SJCRH30 (cell line): ENCODE measurements around the gene PLIN4. TPM values are rescaled to one million over a fixed set of nuclear protein-coding genes. Genes with fewer than 3 reads are reported as not detected.
"Not testable (repeated sequence)": the region's sequence is repeated elsewhere in the genome, so short reads cannot be mapped to it uniquely, and the experiment has no call there.

ENCODE experiments used
- DNase-seq, 2 experiments: peaks; one replicate each; pipeline ENCODE4 v3.0.0-alpha.2; 2015 to 2020
- H3K27ac ChIP-seq: fragments of 250-450 bp; sonication (Bioruptor Pico); 2 replicates; pipeline ENCODE4 v1.5.1; 2020; ENCODE audit warnings: mild to moderate bottlenecking, moderate library complexity
- H3K27me3 ChIP-seq: fragments of 250-450 bp; sonication (Bioruptor Pico); 2 replicates; pipeline ENCODE4 v1.5.1; 2020; ENCODE audit warnings: mild to moderate bottlenecking, moderate library complexity
- H3K36me3 ChIP-seq: fragments of 250-450 bp; sonication (Bioruptor Pico); 2 replicates; pipeline ENCODE4 v1.5.1; 2020; ENCODE audit warnings: mild to moderate bottlenecking, moderate library complexity
- H3K4me1 ChIP-seq: fragments of 250-450 bp; sonication (Bioruptor Pico); 2 replicates; pipeline ENCODE4 v1.5.1; 2020; ENCODE audit warnings: mild to moderate bottlenecking, moderate library complexity
- H3K4me3 ChIP-seq: fragments of 250-450 bp; sonication (Bioruptor Pico); 2 replicates; pipeline ENCODE4 v1.5.1; 2020; ENCODE audit warnings: mild to moderate bottlenecking, moderate library complexity
- H3K9me3 ChIP-seq: fragments of 250-450 bp; sonication (Bioruptor Pico); replicated peaks from 2 replicates; pipeline ENCODE4 v1.5.1; 2020; ENCODE audit warnings: mild to moderate bottlenecking, moderate library complexity
- total RNA-seq: library from RNA; depleted of rRNA; stranded (reverse); fragments of >200 nt; shearing (Covaris generic); gene quantifications from 2 replicates; pipeline ENCODE4 v1.2.3, GENCODE V29; 2014

PLIN4 gene
- total RNA-seq, 1 experiment from 2014 or later = 0.16 TPM

DNA sequence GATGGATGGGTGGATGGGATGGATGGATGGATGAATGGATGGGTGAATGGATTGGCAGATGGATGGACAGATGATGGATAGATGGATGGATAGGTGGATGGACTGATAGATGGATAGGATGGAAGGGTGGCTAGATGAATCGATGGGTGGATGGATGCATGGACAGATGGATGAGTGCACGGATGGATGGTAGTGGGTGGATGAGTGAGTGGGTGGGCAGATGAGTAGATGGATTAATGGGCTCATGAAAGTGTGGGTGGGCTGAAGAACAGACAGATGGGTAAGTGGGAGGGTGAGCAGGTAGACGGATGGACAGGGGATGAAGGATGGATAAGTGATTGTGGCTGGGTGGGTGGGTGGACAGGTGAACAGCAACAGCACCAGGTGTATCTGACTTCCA lies 35.5 kb upstream of the PLIN4 start:
- Histone ChIP-seq H3K4me1 (no peaks in the 10 kb centered on the region), H3K36me3 (peaks cover 79% of the 10 kb centered on the region), H3K9me3 (no peaks in the 10 kb centered on the region), H3K27ac (no peak overlapping the region), H3K27me3 (no peaks in the 10 kb centered on the region), H3K4me3 (no peak overlapping the region)
- no peak for DNase-seq

DNA sequence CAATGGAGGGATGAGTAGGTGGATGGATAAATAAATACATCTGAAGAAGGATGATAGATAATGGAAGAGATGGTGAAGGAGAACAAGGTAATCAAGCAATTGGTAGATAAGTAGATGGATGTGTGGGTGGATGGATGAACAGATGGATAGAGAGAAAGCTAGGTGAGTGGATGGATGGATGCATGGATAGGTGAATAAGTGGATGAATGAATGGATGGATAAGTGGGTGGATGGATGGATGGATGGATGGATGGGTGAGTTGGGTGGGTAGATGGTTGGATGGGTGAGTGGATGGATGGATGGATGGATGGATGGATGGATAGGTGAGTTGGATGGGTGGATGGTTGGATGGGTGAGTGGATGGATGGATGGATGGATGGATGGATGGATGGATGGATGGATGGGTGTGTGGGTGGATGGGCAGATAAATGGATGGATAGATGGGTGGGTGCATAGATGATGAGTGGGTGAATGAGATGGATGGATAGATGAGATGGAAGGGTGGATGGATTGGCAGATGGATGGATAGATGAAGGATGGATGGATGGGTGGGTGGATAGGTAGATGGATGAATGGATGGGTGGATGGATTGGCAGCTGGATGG lies 34.9 kb upstream of the PLIN4 start:
- peaks cover 81% of the 10 kb centered on the region for H3K36me3 ChIP-seq
- no peaks in the 10 kb centered on the region for H3K27me3 ChIP-seq
- no peak for DNase-seq
- H3K4me1 ChIP-seq = no peaks in the 10 kb centered on the region
- H3K4me3 ChIP-seq = no peak overlapping the region
- no peak overlapping the region for H3K27ac ChIP-seq
- no peaks in the 10 kb centered on the region for H3K9me3 ChIP-seq

DNA sequence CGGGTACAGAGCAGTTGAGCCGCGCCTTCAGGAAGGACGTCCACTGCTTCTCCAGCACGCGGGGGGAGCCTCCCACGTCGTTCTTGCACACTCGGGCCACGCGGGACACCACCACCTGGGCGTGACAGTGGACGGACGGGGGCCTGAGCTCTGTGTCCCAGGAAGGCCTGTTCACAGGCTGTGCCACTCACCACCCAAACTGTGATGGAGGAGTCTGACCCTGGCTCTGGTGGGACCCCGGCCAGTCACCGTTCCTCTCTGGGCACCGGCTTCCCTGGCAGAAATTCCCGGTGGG lies 34.2 kb upstream of the PLIN4 start:
- Histone ChIP-seq H3K9me3 (no peaks in the 10 kb centered on the region), H3K36me3 (peaks cover 82% of the 10 kb centered on the region), H3K27me3 (no peaks in the 10 kb centered on the region), H3K4me1 (no peaks in the 10 kb centered on the region), H3K27ac (no peak overlapping the region), H3K4me3 (no peak overlapping the region)
- no peak for DNase-seq

DNA sequence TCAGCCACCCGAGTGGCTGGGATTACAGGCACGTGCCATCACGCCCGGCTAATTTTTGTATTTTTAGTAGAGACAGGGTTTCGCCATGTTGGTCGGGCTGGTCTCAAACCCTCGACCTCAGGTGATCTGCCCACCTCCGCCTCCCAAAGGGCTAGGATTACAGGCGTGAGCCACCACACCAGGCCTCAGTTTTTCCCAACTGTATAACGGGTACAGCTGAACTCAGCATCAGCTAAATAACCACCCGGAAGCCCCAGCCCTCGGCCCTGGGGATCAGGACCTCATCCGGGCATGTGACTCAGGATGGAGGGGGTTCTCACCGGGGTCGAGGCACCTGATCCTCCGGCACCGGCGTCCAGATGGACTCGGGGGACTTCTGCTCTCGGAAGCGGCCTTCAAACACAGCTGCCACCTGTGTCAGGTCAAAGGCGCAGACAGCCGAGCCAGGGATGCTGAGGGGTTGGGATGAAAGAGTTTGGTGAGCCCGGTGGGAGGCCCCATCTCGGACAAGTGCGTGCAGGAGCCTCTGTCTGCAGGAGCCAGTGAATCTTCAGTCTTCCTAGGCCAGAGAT lies 32.3 kb upstream of the PLIN4 start:
- H3K9me3 ChIP-seq = no peaks in the 10 kb centered on the region
- no peak overlapping the region for H3K4me3 ChIP-seq
- no peaks in the 10 kb centered on the region for H3K4me1 ChIP-seq
- peaks cover 85% of the 10 kb centered on the region for H3K36me3 ChIP-seq
- H3K27ac ChIP-seq = no peak overlapping the region
- no peak for DNase-seq
- H3K27me3 ChIP-seq = no peaks in the 10 kb centered on the region

GRCh38 chr19:4550018-4550417 lies 31.7 kb upstream of the PLIN4 start:
- H3K9me3 ChIP-seq = no peaks in the 10 kb centered on the region
- H3K36me3 ChIP-seq = peaks cover 81% of the 10 kb centered on the region

GRCh38 chr19:4548238-4548584 lies 29.9 kb upstream of the PLIN4 start:
- H3K4me1 ChIP-seq = no peaks in the 10 kb centered on the region
- H3K36me3 ChIP-seq = peaks cover 74% of the 10 kb centered on the region
- no peak for DNase-seq
- H3K27ac ChIP-seq = no peak overlapping the region
- no peaks in the 10 kb centered on the region for H3K27me3 ChIP-seq
- no peak overlapping the region for H3K4me3 ChIP-seq
- no peaks in the 10 kb centered on the region for H3K9me3 ChIP-seq

More at GRCh38 chr19:4550018-4550417, 31.7 kb upstream of the PLIN4 start:
- no peak overlapping the region for H3K27ac ChIP-seq
- H3K4me1 ChIP-seq = no peaks in the 10 kb centered on the region
- no peak for DNase-seq
- H3K27me3 ChIP-seq = no peaks in the 10 kb centered on the region
- H3K4me3 ChIP-seq = no peak overlapping the region

DNA sequence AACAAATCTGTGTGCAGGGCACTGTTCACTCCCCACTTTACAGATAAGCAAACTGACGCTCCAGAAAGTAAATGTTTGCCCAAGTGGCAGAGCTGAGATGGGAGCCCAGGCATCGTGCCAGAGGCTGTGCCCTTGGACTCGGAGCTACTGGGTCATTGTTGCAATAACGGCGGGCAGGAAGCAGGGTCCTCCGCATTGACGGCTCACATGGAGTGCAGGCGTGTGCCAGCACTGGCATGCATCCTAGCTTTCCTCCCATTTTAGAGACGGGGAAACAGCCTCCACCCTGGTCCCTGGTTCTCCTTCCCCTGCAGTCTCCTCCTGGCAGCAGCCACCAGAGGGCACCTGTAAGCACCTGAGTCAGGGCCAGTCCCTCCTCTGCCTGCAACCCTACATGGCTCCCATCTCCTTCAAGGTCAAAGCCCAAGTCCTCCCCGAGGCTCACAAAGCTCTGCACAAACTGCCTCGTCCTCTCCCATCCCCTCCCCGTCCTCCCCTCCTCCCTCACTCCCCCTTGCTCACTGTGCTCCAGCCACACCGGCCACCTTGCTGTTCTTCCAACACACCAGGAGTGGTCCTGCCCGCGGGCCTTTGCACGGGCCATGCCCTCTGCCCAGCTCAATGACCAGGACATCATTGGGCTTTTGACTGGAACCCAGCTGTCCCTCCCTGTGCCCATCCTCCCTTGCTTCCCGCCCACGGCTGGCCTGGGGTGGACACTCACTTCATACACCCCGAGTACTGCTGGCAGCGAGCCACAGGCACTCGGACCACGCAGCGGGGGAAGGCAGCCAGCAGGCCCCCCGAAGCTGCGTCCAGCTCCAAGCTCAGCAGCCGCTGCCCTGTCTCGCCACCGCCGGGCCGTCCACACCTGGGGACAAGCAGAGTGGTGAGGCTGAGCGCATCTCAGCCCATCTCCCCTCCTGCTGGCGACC lies 29.3 kb upstream of the PLIN4 start:
- peaks cover 69% of the 10 kb centered on the region for H3K36me3 ChIP-seq
- no peaks in the 10 kb centered on the region for H3K27me3 ChIP-seq
- H3K9me3 ChIP-seq = no peaks in the 10 kb centered on the region
- no peak for DNase-seq
- H3K27ac ChIP-seq = no peak overlapping the region
- H3K4me3 ChIP-seq = no peak overlapping the region
- H3K4me1 ChIP-seq = no peaks in the 10 kb centered on the region

GRCh38 chr19:4543842-4544647 lies 25.8 kb upstream of the PLIN4 start:
- Histone ChIP-seq H3K4me1 (no peaks in the 10 kb centered on the region), H3K4me3 (no peak overlapping the region), H3K27ac (no peak overlapping the region), H3K27me3 (no peaks in the 10 kb centered on the region), H3K9me3 (no peaks in the 10 kb centered on the region), H3K36me3 (peaks cover 41% of the 10 kb centered on the region)
- no peak for DNase-seq

DNA sequence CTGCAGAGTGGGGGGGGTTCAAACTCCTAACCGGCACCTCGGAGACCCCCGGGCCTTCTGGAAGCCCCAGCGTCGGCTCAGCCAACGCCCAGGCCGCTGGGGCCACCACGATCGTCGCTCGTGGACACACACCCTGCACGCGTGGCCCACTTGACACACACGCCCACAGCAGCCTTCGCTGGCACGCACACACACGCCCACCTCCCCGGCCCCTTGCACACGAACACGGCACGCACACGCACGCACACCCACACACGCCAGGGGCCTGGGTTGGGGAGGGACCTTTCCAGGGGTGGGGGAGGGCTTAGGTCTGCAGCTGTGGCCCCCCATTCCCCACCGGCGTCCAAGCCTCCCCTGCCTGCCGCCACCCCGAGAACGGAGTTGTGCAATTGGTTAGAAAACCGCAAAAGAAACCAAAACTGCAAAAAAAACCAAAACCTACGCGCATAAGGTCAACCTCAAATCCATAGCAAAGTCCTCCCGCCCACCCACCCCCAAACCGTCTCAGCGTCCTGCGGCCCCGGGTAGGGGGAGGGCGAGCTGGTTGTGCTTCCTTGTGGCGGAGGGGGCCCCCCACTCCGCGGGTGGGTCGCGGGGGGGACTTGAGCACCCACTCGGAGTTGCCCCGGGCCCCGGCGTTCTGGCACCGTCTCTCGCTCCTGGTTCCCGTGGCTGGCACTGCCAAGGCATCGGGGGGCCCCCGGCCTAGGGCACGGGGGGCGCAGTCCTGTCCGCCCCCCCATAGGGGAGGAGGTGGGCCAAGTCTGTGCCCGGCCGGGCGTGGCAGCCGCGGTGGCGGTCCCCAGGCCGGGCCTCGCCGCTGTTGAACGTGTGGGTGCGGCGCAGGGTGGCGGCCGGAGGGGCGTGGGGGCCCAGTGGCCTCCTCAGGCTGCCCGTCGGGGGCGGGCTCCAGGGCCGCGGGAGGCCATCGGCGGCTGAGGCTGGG lies 24.9 kb upstream of the PLIN4 start:
- Histone ChIP-seq H3K4me1 (no peaks in the 10 kb centered on the region), H3K36me3 (peaks cover 33% of the 10 kb centered on the region), H3K27me3 (no peaks in the 10 kb centered on the region), H3K4me3 (no peak overlapping the region), H3K9me3 (no peaks in the 10 kb centered on the region), H3K27ac (no peak overlapping the region)
- DNase-seq = no peak

GRCh38 chr19:4541806-4542145 lies 23.5 kb upstream of the PLIN4 start:
- H3K27me3 ChIP-seq, H3K4me3 ChIP-seq: not testable (repeated sequence)

DNA sequence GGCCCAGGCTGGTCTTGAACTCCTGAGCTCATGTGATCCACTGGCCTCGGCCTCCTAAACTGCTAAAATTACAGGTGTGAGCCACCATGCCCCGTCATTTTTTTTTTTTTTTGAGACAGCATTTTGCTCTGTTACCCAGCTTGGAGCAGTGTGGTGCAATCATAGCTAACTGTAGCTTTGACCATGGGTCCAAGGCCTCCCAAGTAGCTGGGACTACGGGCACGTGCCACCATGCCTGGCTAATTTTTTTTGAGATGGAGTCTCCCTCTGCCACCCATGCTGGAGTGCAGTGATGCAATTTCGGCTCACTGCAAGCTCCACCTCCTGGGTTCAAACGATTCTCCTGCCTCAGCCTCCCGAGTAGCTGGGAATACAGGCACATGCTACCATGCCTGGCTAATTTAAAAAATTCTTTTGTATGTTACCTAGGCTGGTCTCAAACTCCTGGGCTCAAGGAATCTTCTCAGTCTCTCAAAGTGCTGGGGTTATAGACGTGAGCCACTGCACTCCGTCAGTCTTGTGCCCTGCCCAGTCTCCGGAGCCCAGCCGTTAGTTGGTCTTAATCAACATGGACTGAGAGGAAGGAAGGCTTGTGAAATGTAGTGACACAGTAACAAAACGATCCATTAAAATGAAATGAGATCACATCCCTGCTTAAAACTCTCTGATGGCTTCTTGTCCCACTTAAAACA lies 23.0 kb upstream of the PLIN4 start:
- no peak for DNase-seq
- Histone ChIP-seq H3K27me3 (no peaks in the 10 kb centered on the region), H3K36me3 (peaks cover 16% of the 10 kb centered on the region), H3K4me3 (no peak overlapping the region), H3K9me3 (no peaks in the 10 kb centered on the region), H3K4me1 (peaks cover 11% of the 10 kb centered on the region), H3K27ac (no peak overlapping the region)

More at GRCh38 chr19:4541806-4542145, 23.5 kb upstream of the PLIN4 start:
- H3K4me1 ChIP-seq, H3K27ac ChIP-seq, H3K9me3 ChIP-seq, DNase-seq: not testable (repeated sequence)
- H3K36me3 ChIP-seq = peaks cover 21% of the 10 kb centered on the region

- Histone ChIP-seq H3K4me1 (peaks cover 18% of the 10 kb centered on the region), H3K36me3 (peaks cover 7% of the 10 kb centered on the region), H3K27me3 (no peaks in the 10 kb centered on the region), H3K27ac (no peak within 1 kb of the TSS), H3K9me3 (no peaks in the 10 kb centered on the region), H3K4me3 (no peak within 1 kb of the TSS)
- DNase-seq = no peak
Measured at GRCh38 chr19:4539693-4540581, 21.7 kb upstream of the PLIN4 start, which contains the start of gene LRG1. LRG1 (minus strand) TSS chr19:4540036; CDS start chr19:4540013, 23 bp downstream.
